ENCODE measurements around the gene TAF1.
"Not testable (repeated sequence)": the region's sequence is repeated elsewhere in the genome, so short reads cannot be mapped to it uniquely, and the experiment has no call there.

The TAF1 gene

DNA sequence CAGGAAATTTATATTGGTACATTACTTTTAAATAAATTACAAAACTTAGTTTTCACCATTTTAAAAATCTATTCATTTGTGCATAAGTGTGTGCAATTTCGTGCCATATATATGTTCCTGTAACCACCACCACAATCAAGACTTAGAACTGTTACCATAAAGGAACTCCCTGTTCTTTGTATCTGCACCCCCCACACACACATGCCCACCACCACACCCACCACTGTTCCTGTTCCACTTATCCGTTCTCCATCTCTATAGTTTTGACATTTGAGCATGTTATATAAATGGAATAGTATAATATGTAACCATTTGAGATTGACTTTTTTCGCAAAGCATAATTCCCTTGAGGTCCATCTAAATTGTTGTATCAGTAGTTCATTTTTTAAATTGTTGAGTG lies 73.7 kb downstream of the TAF1 start:
- no peak for DNase-seq

DNA sequence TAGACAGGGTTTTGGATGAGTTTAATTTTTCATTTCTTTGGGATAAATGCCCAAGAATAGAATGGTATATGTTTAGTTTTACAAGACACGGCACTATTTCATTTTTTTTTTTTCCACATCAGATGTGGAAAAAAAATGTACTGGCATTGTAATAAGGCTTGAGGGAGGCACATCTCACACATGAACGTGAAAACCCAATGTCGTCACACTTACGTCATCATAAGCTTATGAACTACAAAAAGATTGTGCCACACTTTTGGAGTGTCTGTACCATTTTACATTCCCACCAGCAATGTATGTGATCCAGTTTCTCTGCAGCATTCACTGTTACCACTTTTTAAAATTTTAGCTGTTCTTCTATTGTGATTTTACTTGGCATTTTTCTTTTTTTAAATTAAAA lies 74.2 kb downstream of the TAF1 start:
- no peak for DNase-seq

DNA sequence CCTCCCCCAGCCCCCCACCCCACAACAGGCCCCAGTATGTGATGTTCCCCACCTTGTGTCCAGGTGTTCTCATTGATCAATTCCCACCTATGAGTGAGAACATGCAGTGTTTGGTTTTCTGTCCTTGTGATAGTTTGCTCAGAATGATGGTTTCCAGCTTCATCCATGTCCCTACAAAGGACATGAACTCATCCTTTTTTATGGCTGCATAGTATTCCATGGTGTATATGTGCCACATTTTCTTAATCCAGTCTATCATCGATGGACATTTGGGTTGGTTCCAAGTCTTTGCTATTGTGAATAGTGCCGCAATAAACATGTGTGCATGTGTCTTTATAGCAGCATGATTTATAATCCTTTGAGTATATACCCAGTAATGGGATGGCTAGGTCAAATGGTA lies 75.7 kb downstream of the TAF1 start:
- not testable (repeated sequence) for DNase-seq

GRCh38 chrX:71450433-71451106 lies 84.4 kb downstream of the TAF1 start:
- DNase-seq, result no peak

DNA sequence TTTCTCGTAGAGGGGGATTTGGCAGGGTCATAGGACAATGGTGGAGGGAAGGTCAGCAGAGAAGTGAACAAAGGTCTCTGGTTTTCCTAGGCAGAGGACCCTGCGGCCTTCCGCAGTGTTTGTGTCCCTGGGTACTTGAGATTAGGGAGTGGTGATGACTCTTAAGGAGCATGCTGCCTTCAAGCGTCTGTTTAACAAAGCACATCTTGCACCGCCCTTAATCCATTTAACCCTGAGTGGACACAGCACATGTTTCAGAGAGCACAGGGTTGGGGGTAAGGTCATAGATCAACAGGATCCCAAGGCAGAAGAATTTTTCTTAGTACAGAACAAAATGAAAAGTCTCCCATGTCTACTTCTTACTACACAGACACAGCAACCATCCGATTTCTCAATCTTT lies 85.4 kb downstream of the TAF1 start:
- DNase-seq, result not testable (repeated sequence)

DNA sequence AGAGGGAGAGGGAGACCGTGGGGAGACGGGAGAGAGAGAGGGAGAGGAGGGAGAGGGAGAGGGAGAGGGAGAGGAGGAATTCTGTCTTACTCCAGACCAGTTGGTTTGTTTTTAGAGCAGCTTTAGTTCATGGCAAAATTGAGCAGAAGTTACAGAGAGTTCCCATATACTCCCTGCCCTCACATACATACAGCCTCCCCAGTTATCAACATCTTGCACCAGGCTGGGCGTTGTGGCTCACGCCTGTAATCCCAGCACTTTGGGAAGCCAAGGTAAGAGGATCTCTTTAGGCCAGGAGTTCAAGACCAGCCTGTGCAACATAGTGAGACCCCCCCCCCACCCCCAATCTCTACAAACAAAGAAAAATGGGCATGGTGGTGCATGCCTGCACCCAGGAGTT lies 86.9 kb downstream of the TAF1 start:
- no peak for DNase-seq

- no peak for DNase-seq
Measured at GRCh38 chrX:71454222-71454621, 88.1 kb downstream of the TAF1 start.

- no peak for DNase-seq
Measured at GRCh38 chrX:71458866-71459265, 92.7 kb downstream of the TAF1 start.

DNA sequence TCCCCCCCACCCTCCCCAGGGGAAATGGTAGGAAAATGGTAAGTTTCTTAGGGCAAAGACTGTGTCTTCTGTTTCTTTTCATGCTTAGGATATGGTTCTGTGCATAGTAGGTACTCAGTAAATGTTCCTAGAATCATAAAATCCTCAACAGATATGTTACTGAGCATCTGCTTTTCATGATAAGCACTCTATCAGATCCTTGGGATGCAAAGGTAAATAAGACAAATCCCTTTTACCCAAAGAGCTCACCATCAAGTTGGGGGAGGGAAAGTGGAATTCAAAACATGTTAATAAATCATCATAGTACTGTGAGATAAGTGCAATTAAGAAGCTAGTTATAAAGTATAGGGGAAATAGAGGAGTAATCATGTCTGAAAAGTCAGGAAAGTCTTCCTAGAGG lies 98.8 kb downstream of the TAF1 start:
- DNase-seq, result no peak

- DNase-seq, result no peak
Measured at GRCh38 chrX:71466979-71467523, 100.9 kb downstream of the TAF1 start.

DNA sequence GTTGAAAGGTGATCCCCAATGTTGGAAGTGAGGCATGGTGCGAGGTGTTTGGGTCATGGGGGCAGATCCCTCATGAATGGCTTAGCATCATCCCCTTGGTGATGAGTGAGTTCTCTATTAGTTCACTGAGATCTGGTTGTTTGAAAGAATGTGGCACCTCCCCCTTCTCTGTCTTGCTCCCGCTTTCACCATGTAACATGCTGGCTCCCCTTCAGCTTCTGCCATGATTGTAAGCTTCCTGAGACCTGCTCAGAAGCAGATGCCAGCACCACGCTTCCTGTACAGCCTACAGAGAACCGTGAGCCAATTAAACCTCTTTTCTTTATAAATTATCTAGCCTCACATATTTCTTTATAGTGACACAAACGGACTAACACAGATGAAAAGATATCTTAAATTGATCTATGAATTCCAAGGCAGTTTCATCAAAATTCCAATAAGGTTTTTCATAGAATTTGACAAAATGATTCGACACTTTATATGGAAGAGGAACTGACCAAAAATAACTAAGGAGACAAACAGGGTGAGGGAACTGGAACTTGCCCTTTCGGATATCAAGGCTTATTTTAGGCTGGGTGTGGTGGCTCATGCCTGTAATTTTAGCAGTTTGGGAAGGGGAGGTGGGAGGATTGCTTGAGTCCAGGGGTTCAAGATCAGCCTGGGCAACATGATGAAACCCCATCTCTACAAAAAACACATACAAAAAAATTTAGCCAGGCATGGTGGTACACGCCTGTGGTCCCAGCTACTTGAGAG lies 109.8 kb downstream of the TAF1 start:
- no peak for DNase-seq

GRCh38 chrX:71482228-71482958 lies 116.2 kb downstream of the TAF1 start:
- DNase-seq, result no peak

GRCh38 chrX:71487814-71488213 lies 121.7 kb downstream of the TAF1 start:
- no peak for DNase-seq

GRCh38 chrX:71489540-71489939 lies 123.4 kb downstream of the TAF1 start:
- DNase-seq, result no peak

DNA sequence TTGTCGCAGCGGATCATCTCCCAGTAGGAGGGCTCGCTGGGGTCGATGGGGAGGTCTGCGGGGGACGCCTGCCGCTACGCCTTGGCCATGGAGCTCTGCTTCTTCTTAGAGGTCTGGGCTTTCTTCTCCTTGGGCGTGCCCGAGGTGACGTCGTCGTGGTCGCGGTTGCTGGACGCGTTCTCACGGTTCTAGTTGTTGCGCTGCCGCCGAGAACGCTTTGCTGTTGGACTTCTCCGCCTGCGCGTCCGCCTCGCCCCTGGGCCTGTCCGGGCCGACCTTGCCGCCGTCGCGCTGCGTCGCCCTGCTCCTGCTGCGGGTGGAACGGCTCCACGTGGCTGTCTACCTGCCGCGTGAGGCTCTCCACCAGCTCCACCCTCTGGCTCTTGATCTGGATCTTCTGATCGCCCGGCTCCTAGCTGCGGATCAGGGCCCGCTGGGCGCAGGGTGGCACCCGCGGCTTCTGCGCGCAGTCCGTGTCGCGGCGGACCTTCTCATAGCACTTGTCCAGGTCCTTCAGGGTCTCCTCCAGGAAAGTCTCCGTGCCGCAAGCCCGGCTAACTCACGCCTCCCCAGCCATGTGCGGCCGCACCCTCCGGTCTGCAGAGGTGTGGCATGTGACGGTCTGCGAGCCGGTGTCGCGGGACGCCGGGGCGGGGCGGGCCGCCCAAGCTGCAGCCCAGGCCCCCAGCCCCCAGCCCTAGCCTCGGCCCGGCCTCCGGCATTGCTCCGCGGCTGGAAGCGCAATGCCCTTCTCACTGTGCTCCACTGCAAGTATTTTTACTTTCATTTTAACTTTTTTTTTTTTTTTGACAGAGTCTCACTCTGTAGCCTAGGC lies 126.3 kb downstream of the TAF1 start:
- peak; percentile 66 for DNase-seq

- DNase-seq, result no peak
Measured at GRCh38 chrX:71493111-71493613, 127.0 kb downstream of the TAF1 start.

DNA sequence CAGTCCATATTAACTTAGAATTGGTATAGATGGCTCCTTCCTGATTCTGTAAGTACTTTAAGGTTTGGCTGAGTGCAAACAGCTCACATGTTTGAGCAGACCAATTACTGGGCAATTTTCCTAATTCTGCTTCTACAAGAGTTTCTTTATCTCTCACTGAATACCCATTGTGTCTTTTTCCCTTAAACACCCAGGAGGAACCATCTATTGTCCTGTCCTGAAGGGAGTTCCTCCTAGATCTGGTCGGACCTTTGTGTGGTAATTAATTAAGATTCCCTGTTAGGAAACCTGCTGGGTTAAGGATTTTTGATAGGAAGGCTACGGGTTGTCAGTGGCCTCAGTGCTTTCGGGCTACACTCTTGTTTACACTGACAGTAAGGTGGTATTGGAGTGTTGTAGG lies 129.8 kb downstream of the TAF1 start:
- not testable (repeated sequence) for DNase-seq

GRCh38 chrX:71496476-71496875 lies 130.3 kb downstream of the TAF1 start:
- DNase-seq, result no peak

DNA sequence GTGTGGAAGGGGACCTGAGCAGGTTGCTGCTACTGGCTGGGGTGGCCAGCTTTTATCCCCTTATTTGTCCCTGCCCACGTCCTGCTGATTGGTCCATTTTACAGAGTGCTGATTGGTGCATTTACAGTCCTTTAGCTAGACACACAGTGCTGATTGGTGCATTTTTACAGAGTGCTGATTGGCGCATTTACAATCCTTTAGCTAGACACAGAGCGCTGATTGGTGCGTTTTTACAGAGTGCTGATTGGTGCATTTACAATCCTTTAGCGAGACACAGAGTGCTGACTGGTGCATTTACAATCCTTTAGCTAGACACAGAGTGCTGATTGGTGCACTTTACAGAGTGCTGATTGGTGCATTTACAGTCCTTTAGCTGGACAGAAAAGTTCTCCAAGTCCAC lies 135.9 kb downstream of the TAF1 start:
- not testable (repeated sequence) for DNase-seq

GRCh38 chrX:71504346-71504745 lies 138.2 kb downstream of the TAF1 start:
- DNase-seq, result no peak

DNA sequence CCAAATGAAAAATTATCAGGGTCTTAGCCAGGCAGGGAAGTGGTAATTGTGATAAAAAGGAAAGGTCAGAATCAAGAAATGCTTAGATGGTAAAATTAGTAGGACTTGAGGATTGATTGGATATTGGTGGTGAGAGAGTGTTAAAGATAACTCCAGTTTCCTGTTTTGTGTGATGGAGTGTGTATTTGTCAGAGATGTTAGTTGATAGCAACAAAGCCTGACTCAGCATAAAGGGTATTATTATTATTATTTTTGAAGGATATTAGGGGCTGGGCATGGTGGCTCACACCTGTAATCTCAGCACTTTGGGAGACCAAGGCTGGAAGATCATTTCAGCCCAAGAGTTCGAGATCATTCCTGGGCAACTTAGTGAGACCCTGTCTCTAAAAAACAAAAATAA lies 143.1 kb downstream of the TAF1 start:
- DNase-seq, result no peak

DNA sequence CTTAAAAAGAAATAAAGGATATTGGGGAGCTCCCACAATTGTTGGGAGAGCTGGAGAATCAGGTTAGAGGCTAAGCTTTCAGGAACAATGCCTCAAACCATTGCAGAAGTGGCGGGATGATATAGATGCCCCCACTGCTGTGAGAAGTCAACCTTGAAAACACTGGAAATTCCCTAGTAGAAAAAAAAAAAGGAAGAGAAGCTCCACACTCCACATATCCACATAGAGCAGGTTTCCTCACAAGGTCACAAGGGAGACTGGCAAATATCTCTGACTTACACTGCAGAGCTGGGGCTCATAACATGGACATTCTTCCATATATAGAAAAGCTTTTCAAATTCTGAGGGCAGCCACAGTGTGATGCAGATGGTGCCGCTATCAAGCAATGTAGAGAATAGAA lies 144.0 kb downstream of the TAF1 start:
- no peak for DNase-seq

DNA sequence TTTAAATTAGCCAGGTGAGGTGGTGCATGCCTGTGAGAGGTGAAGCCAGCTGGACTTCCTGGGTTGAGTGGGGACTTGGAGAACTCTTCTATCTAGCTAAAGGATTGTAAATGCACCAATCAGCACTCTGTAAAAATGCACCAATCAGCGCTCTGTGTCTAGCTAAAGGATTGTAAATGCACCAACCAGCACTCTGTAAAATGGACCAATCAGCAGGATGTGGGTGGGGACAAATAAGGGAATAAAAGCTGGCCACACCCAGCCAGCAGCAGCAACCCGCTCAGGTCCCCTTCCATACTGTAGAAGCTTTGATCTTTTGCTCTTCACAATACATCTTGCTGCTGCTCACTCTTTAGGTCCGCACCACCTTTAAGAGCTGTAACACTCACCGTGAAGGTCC lies 147.6 kb downstream of the TAF1 start:
- DNase-seq, result not testable (repeated sequence)

Measured in stimulated activated CD4-positive, alpha-beta T cell treated with anti-CD3 and anti-CD28 coated beads, Interleukin-15, amount 100 ng/mL, for 24 hours (primary cell).